Tibial nerve (tissue), 4 donors: Measurements from ENCODE around the gene PRDM11. TPM values are rescaled to one million over a fixed set of nuclear protein-coding genes. Genes with fewer than 3 reads are reported as not detected.
"Not testable (repeated sequence)": the region's sequence is repeated elsewhere in the genome, so short reads cannot be mapped to it uniquely, and the experiment has no call there.

ENCODE experiments used
- DNase-seq, 2 donors: peaks; one replicate each; pipeline ENCODE4 v3.0.0-alpha.2; 2019; ENCODE audit warnings: low spot score in 2 of 2
- H3K27ac ChIP-seq, 4 donors: fragments of 200-600 bp; sonication (generic) in 3 of 4; one replicate each; pipeline ENCODE4 v1.5.1; 2017 to 2019; ENCODE audit warnings: mild to moderate bottlenecking in 1 of 4
- H3K27me3 ChIP-seq, 2 donors: fragments of 200-600 bp; sonication (generic) in 1 of 2; one replicate each; pipeline versions ENCODE4 v1.5.1 to v1.6.0; 2017 to 2019
- H3K36me3 ChIP-seq, 3 donors: fragments of 200-600 bp; sonication (generic); one replicate each; pipeline ENCODE4 v1.5.1; 2018 to 2019
- H3K4me1 ChIP-seq, 4 donors: fragments of 200-600 bp; sonication (generic) in 3 of 4; one replicate each; pipeline ENCODE4 v1.5.1; 2017 to 2019
- H3K4me3 ChIP-seq, 4 donors: fragments of 200-600 bp; sonication (generic) in 3 of 4; one replicate each; pipeline ENCODE4 v1.5.1; 2017 to 2019; ENCODE audit warnings: mild to moderate bottlenecking in 1 of 4, moderate library complexity in 1 of 4
- H3K9me3 ChIP-seq, 4 donors: fragments of 200-600 bp; sonication (generic) in 3 of 4; one replicate each; pipeline ENCODE4 v1.5.1; 2017 to 2019
- EP300 ChIP-seq, 2 donors: sonication (generic); formaldehyde crosslinking; IDR thresholded peaks; one replicate each; pipeline ENCODE4 v1.6.1; 2017; ENCODE audit warnings: antibody characterized with exemption in 2 of 2, mild to moderate bottlenecking in 1 of 2
- POLR2A ChIP-seq, 2 donors: fragments of 450-650 bp; IDR thresholded peaks; one replicate each; pipeline ENCODE4 v1.6.1; 2017; ENCODE audit warnings: antibody characterized with exemption in 2 of 2, mild to moderate bottlenecking in 2 of 2, moderate library complexity in 2 of 2
- WGBS, 2 donors: methylation state at CpG; one replicate each; pipeline ENCODE4 v1.1.5; 2018; 5-methylcytosine and 5-hydroxymethylcytosine counted together
- total RNA-seq, 4 donors: library from RNA; depleted of rRNA; stranded (reverse); fragments of >200 nt; gene quantifications; one replicate each; pipeline ENCODE4 v1.1.0, GENCODE V29; 2016
- TF ChIP-seq, protein P1 (sequence below), 5 experiments: fragments of 200-600 bp in 3 of 5; fragments of 450-650 bp in 2 of 5; sonication (generic) in 3 of 5; IDR thresholded peaks; one replicate each; pipeline ENCODE4 v1.5.1; 2016 to 2019; ENCODE audit warnings: antibody characterized with exemption in 5 of 5, mild to moderate bottlenecking in 3 of 5, moderate library complexity in 2 of 5

PRDM11 gene
- total RNA-seq, 4 donors from 2014 or later: 17.5 to 26.1 (median 25.8) TPM

DNA sequence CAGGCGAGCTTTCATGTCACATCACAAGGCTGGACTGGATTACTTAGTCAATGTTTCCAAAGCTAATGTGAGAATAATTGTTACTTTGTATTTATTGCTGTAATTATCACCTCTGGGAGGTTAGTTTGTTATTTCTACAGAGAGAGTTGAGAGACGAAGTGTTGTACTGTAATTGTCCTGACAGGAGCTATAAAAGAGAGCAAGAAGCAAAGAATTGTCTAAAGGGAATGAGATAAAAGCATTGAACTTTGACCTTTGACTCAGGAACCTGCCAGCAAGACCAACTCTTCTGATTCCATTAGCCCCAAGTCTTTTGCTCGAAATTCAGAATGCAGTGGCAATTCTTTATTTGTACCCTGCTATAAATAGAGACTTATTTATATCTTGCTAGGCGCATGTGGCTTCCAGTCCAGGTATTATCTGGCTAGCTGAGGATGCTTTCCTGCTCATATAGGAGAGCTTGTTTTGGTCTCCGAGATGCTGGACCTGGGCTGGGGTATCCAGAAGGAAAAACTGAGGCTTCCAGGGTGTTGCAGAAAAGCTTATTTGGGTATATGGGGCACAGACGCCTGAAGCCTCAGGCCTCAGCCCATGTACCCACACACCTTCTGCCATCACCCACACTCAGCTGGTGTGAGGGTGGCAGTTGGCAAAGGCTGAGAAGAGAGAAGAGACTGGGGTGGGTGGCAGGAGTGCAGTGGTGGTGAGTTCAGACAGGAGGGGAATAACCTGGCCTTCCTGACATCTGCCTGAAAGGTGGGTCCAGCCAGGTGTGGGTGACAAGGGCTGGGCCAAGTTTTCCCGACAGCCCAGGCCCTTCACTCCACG, 99.0 kb downstream of the PRDM11 start:
- no peaks in the 10 kb centered on the region for H3K27me3 ChIP-seq
- no peak overlapping the region for H3K4me3 ChIP-seq
- H3K36me3 ChIP-seq: no peaks in the 10 kb centered on the region
- TF ChIP-seq POLR2A (IDR thresholded peaks at IDR 0.05): no peak
- TF ChIP-seq EP300 (IDR thresholded peaks at IDR 0.05): no peak
- TF ChIP-seq, protein P1, sequence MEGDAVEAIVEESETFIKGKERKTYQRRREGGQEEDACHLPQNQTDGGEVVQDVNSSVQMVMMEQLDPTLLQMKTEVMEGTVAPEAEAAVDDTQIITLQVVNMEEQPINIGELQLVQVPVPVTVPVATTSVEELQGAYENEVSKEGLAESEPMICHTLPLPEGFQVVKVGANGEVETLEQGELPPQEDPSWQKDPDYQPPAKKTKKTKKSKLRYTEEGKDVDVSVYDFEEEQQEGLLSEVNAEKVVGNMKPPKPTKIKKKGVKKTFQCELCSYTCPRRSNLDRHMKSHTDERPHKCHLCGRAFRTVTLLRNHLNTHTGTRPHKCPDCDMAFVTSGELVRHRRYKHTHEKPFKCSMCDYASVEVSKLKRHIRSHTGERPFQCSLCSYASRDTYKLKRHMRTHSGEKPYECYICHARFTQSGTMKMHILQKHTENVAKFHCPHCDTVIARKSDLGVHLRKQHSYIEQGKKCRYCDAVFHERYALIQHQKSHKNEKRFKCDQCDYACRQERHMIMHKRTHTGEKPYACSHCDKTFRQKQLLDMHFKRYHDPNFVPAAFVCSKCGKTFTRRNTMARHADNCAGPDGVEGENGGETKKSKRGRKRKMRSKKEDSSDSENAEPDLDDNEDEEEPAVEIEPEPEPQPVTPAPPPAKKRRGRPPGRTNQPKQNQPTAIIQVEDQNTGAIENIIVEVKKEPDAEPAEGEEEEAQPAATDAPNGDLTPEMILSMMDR (IDR thresholded peaks at IDR 0.05): no peak
- H3K4me1 ChIP-seq: no peaks in the 10 kb centered on the region
- H3K27ac ChIP-seq: no peak overlapping the region
- no peaks in the 10 kb centered on the region for H3K9me3 ChIP-seq
- DNase-seq: no peak
- 81 to 83% methylated on average over 8 of the region's 8 CpGs for WGBS, 2 donors

DNA sequence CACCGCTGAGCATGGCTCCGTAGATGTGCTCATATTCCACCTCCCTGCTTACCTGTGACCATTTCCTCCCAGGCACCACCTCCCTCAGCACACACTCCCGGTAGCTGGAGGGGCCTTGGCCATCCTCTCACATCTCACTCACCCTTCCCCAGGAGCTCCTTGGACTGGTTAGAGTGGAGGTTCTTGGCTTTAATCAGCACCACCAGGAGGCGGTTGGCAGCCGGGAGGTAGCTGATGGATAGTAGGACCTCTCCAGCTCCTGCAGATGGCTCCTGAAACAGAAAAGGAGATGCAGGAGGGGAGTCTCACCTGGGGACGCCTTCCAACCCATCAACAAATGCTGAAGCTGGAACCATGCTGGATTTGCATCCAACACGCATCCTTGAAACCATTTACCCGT, 99.8 kb downstream of the PRDM11 start:
- Histone ChIP-seq H3K27me3 (no peaks in the 10 kb centered on the region), H3K27ac (no peak overlapping the region), H3K4me1 (no peaks in the 10 kb centered on the region), H3K9me3 (no peaks in the 10 kb centered on the region), H3K36me3 (no peaks in the 10 kb centered on the region), H3K4me3 (no peak overlapping the region)
- no peak for DNase-seq
- 85 to 88% methylated on average over 8 of the region's 8 CpGs for WGBS, 2 donors
- TF ChIP-seq, protein P1 (IDR thresholded peaks at IDR 0.05): no peak
- no peak for TF ChIP-seq POLR2A (IDR thresholded peaks at IDR 0.05)
- TF ChIP-seq EP300 (IDR thresholded peaks at IDR 0.05): no peak

DNA sequence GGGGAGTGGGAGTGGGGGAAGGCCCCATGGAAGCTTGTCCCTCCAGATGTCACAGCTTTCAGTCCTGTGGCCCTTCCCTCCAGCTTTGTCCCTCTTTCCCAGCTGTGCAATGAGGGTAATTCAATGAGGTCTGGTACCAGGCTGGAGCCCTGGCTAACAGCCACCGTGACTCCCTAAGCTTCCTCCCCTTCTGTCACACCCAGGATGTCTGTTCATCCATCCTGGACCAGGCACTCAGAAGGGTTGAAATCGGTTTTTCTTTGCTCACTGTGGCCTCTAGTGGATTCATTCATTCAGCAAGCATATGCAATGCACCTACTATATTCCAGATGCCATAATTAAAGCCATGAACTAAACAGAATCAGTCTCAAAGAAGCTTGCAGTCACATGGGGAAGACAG, 101.0 kb downstream of the PRDM11 start:
- 30 to 40% methylated on average over 2 of the region's 2 CpGs for WGBS, 2 donors
- Histone ChIP-seq H3K4me3 (no peak overlapping the region), H3K4me1 (no peaks in the 10 kb centered on the region), H3K36me3 (no peaks in the 10 kb centered on the region), H3K9me3 (no peaks in the 10 kb centered on the region), H3K27ac (no peak overlapping the region), H3K27me3 (peaks cover 0 to 3% of the 10 kb centered on the region in 2 donors)
- TF ChIP-seq EP300 (IDR thresholded peaks at IDR 0.05) (no peak), POLR2A (IDR thresholded peaks at IDR 0.05) (no peak)
- TF ChIP-seq, protein P1 (IDR thresholded peaks at IDR 0.05): no peak
- no peak for DNase-seq

DNA sequence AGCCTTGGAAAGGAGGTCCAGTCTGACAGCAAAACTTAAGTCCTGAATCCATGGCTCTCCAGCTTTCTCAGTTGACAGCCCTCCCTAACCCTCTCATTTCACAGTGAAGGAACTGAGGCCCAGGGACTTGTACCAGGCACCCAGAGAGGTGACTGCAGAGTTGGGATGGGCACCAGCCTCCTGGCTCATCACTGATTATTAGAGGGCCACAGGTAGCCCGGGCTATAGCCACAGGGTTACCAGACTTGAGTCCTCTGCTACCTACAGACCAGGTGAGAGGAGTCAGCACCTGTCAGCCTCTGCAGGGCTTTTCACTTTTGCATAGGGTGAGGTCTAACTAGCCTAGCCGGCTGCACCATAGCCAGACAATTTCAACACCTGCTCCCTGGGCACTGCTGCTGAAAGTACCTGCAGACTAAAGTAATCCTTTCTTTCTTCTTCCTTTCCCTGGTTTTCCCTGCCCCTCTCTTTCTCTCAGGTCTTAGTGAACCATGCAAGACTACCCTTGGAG, 102.1 kb downstream of the PRDM11 start:
- no peaks in the 10 kb centered on the region for H3K36me3 ChIP-seq
- 91 to 95% methylated on average over 2 of the region's 2 CpGs for WGBS, 2 donors
- no peak overlapping the region for H3K27ac ChIP-seq
- peaks cover 0 to 3% of the 10 kb centered on the region in 2 donors for H3K27me3 ChIP-seq
- H3K4me1 ChIP-seq: no peaks in the 10 kb centered on the region
- no peak for DNase-seq
- TF ChIP-seq POLR2A (IDR thresholded peaks at IDR 0.05): no peak
- no peak for TF ChIP-seq EP300 (IDR thresholded peaks at IDR 0.05)
- TF ChIP-seq, protein P1 (IDR thresholded peaks at IDR 0.05): no peak
- no peaks in the 10 kb centered on the region for H3K9me3 ChIP-seq
- H3K4me3 ChIP-seq: no peak overlapping the region

DNA sequence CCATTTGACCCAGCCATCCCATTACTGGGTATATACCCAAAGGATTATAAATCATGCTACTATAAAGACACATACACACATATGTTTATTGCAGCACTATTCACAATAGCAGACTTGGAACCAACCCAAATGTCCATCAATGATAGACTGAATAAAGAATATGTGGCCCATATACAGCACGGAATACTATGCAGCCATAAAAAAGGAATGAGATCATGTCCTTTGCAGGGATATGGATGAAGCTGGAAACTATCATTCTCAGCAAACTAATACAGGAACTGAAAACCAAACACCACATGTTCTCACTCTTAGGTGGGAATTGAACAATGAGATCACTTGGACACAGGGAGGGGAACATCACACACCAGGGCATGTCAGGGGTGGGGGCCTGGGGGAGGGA, 102.9 kb downstream of the PRDM11 start:
- 91 to 97% methylated on average over 1 of the region's 1 CpG for WGBS, 2 donors
- not testable (repeated sequence) for H3K27me3 ChIP-seq, H3K4me1 ChIP-seq

More for the DNA sequence above, 102.9 kb downstream of the PRDM11 start:
- not testable (repeated sequence) for H3K4me3 ChIP-seq, H3K27ac ChIP-seq, DNase-seq, H3K36me3 ChIP-seq, H3K9me3 ChIP-seq
